Measurements from ENCODE around the gene MFSD6.

Gene MFSD6

DNA sequence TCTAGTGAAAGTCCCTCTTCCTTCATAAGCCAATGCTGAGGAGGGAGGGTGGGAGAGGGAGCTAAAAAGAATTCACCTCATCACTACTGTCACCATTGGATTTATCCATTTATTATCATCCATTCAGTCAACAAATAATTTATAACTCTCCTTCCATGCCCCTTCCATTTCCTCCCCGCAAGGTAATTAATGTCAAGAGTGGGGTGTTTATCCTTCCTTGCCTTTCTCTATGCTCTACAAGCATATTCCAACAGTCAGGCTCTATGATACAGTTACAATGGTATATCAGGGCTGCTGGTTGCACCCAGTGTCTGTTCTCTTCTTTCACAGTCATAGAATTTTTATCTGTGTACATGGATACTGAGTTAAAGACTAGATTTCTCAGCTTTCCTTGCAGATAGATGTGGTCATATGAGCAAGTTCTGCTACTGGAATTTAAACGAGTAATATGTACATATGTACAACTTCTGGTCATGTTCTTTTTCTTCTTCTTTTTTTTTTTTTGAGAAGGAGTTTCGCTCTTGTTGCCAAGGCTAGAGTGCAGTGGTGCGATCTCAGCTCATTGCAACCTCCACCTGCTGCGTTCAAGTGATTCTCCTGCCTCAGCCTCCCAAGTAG lies 5.1 kb upstream of the MFSD6 start:
- TF ChIP-seq, protein P1, sequence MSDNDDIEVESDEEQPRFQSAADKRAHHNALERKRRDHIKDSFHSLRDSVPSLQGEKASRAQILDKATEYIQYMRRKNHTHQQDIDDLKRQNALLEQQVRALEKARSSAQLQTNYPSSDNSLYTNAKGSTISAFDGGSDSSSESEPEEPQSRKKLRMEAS (IDR thresholded peaks at IDR 0.05) = no peak
- TF ChIP-seq FOXM1 (IDR thresholded peaks at IDR 0.05; ENCODE audit: borderline replicate concordance, low read depth) (no peak), TCF12 (IDR thresholded peaks at IDR 0.05; ENCODE audit: low read depth) (no peak), ZBTB7A (IDR thresholded peaks at IDR 0.05; ENCODE audit: low read depth) (no peak), NFIC (IDR thresholded peaks at IDR 0.05) (no peak), CEBPB (IDR thresholded peaks at IDR 0.05) (no peak), YY1 (IDR thresholded peaks at IDR 0.05; ENCODE audit: low read depth) (no peak), CREB1 (IDR thresholded peaks at IDR 0.05; ENCODE audit: low read depth) (no peak), TAF1 (IDR thresholded peaks at IDR 0.05; ENCODE audit: low read depth) (no peak), EP300 (IDR thresholded peaks at IDR 0.05; ENCODE audit: borderline replicate concordance) (no peak), RAD21 (IDR thresholded peaks at IDR 0.05; ENCODE audit: low read depth) (no peak), TEAD4 (IDR thresholded peaks at IDR 0.05) (no peak), EGR1 (IDR thresholded peaks at IDR 0.05) (no peak)
- TF ChIP-seq, protein P2, sequence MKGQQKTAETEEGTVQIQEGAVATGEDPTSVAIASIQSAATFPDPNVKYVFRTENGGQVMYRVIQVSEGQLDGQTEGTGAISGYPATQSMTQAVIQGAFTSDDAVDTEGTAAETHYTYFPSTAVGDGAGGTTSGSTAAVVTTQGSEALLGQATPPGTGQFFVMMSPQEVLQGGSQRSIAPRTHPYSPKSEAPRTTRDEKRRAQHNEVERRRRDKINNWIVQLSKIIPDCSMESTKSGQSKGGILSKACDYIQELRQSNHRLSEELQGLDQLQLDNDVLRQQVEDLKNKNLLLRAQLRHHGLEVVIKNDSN (IDR thresholded peaks at IDR 0.05) = no peak
- TF ChIP-seq, protein P3, sequence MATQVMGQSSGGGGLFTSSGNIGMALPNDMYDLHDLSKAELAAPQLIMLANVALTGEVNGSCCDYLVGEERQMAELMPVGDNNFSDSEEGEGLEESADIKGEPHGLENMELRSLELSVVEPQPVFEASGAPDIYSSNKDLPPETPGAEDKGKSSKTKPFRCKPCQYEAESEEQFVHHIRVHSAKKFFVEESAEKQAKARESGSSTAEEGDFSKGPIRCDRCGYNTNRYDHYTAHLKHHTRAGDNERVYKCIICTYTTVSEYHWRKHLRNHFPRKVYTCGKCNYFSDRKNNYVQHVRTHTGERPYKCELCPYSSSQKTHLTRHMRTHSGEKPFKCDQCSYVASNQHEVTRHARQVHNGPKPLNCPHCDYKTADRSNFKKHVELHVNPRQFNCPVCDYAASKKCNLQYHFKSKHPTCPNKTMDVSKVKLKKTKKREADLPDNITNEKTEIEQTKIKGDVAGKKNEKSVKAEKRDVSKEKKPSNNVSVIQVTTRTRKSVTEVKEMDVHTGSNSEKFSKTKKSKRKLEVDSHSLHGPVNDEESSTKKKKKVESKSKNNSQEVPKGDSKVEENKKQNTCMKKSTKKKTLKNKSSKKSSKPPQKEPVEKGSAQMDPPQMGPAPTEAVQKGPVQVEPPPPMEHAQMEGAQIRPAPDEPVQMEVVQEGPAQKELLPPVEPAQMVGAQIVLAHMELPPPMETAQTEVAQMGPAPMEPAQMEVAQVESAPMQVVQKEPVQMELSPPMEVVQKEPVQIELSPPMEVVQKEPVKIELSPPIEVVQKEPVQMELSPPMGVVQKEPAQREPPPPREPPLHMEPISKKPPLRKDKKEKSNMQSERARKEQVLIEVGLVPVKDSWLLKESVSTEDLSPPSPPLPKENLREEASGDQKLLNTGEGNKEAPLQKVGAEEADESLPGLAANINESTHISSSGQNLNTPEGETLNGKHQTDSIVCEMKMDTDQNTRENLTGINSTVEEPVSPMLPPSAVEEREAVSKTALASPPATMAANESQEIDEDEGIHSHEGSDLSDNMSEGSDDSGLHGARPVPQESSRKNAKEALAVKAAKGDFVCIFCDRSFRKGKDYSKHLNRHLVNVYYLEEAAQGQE (IDR thresholded peaks at IDR 0.05; ENCODE audit: low read depth) = no peak

DNA sequence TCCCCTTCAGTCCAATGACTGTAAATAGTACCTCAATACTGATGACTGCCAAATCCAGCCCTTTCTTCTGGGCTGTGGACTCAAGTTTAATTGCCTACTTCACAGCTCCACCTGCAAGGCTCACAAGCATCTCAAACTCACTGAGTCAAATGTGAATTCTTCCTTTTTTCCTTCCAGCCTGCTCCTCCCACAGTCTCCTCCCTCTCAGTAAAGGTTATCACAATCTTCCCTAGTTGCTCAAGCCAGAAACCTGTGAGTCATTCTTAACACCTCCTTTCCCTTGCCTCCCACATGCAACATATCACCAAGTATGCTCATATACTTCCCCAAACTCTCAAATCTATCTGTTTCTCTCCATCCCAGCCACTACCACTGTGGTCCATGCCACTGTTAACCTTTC lies 3.7 kb upstream of the MFSD6 start:
- TF ChIP-seq EGR1 (IDR thresholded peaks at IDR 0.05) = no peak
- TF ChIP-seq YY1 (IDR thresholded peaks at IDR 0.05; ENCODE audit: low read depth) = no peak

DNA sequence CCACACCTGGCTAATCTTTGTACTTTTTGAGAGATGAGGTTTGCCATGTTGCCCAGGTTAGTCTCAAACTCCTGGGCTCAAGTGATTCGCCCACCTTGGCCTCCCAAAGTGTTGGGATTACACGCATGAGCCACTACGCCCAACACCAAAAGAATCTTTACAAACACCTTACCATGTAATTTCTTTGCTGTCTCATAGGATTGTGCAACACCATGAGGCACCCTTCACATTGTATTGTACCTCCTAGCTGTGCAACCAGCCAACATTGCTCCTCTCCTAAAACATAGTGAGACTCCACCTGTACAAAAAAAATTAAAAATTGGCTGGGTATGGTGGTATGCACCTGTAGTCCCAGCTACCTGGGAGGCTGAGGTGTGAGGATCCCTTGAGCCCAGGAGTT lies 3.1 kb upstream of the MFSD6 start:
- TF ChIP-seq TCF12 (IDR thresholded peaks at IDR 0.05; ENCODE audit: low read depth) (no peak), YY1 (IDR thresholded peaks at IDR 0.05; ENCODE audit: low read depth) (no peak), RAD21 (IDR thresholded peaks at IDR 0.05; ENCODE audit: low read depth) (no peak), TAF1 (IDR thresholded peaks at IDR 0.05; ENCODE audit: low read depth) (no peak), EGR1 (IDR thresholded peaks at IDR 0.05) (no peak), CREB1 (IDR thresholded peaks at IDR 0.05; ENCODE audit: low read depth) (no peak)
- TF ChIP-seq, protein P2 (IDR thresholded peaks at IDR 0.05) = no peak
- TF ChIP-seq, protein P3 (IDR thresholded peaks at IDR 0.05; ENCODE audit: low read depth) = no peak
- TF ChIP-seq, protein P1 (IDR thresholded peaks at IDR 0.05) = no peak

DNA sequence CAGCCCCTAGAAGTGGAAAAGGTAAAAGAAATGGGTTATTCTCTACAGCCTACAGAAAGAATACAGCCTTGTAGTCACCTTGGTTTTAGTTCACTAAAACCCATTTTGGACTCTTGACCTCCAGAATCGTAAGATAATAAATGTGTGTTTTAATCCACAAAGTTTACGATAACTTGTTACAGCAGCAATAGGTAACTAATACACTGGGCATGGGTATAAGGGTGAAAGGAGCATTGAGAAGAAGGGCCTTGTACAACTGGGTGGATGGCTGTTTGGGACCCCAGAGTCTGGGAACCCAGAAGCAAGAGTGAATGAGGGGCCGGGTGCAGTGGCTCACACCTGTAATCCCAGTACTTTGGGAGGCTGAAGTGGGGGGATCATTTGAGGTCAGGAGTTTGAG lies 2.2 kb upstream of the MFSD6 start:
- TF ChIP-seq ZBTB7A (IDR thresholded peaks at IDR 0.05; ENCODE audit: low read depth) (no peak), EGR1 (IDR thresholded peaks at IDR 0.05) (no peak), NFIC (IDR thresholded peaks at IDR 0.05) (no peak), CEBPB (IDR thresholded peaks at IDR 0.05) (no peak), RAD21 (IDR thresholded peaks at IDR 0.05; ENCODE audit: low read depth) (no peak), TEAD4 (IDR thresholded peaks at IDR 0.05) (no peak), CREB1 (IDR thresholded peaks at IDR 0.05; ENCODE audit: low read depth) (no peak), TAF1 (IDR thresholded peaks at IDR 0.05; ENCODE audit: low read depth) (no peak), YY1 (IDR thresholded peaks at IDR 0.05; ENCODE audit: low read depth) (no peak), TCF12 (IDR thresholded peaks at IDR 0.05; ENCODE audit: low read depth) (no peak), FOXM1 (IDR thresholded peaks at IDR 0.05; ENCODE audit: borderline replicate concordance, low read depth) (no peak), EP300 (IDR thresholded peaks at IDR 0.05; ENCODE audit: borderline replicate concordance) (no peak)
- TF ChIP-seq, protein P3 (IDR thresholded peaks at IDR 0.05; ENCODE audit: low read depth) = no peak
- TF ChIP-seq, protein P1 (IDR thresholded peaks at IDR 0.05) = no peak
- TF ChIP-seq, protein P2 (IDR thresholded peaks at IDR 0.05) = no peak

All from Ishikawa (cell line).